Stimulated activated CD4-positive, alpha-beta T cell treated with anti-CD3 and anti-CD28 coated beads, Interleukin-2, amount 100 ng/mL, for 4 hours (primary cell): Measurements from ENCODE around the gene CDHR4.
"Not testable (repeated sequence)": the region's sequence is repeated elsewhere in the genome, so short reads cannot be mapped to it uniquely, and the experiment has no call there.

ENCODE experiments used
- DNase-seq: peaks from one replicate; pipeline ENCODE4 v3.0.0-alpha.2; 2020; ENCODE audit warnings: low read depth

CDHR4 gene

GRCh38 chr3:49780080-49780974 is 19.3 kb downstream of the CDHR4 start:
- no peak for DNase-seq

- DNase-seq, result no peak
Observed at GRCh38 chr3:49779358-49780079, 20.2 kb downstream of the CDHR4 start.

GRCh38 chr3:49776101-49776500 is 23.6 kb downstream of the CDHR4 start:
- DNase-seq, result not testable (repeated sequence)

DNA sequence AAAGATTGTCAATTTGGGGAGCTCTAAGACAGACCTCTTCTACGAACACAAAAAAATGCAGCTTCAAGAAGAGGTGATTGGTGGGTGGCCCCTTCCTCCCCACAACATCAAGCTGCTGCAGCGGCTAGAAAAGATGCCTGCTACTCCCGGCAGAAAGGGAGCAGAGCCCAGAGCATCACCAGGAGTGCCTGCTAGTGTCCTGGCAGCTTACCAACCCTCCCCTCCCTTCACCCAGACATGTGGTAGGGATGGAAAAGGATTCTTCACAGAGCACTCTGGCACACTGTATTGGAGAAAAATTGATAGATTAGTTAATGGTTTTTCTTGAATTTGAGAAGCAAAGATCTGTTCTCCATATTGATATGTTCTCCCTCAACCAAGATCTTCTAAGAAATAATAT is 24.1 kb downstream of the CDHR4 start:
- DNase-seq, result no peak

DNA sequence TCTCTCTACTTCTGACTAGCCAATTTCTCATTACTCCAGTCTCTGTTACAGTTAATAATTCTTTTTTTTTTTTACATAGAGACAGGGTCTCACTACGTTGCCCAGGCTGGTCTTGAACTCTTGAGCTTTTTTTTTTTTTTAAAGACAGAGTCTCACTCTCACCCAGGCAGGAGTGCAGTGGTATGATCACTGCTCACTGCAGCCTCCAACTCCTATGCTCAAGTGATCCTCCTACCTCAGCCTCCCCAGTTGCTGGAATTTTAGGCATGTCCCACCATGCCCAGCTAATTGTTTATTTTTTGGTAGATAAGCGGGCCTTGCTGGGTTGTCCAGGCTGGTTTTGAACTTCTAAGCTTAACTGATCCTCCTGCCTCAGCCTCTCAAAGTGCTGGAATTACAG is 27.0 kb downstream of the CDHR4 start:
- DNase-seq, result no peak

DNA sequence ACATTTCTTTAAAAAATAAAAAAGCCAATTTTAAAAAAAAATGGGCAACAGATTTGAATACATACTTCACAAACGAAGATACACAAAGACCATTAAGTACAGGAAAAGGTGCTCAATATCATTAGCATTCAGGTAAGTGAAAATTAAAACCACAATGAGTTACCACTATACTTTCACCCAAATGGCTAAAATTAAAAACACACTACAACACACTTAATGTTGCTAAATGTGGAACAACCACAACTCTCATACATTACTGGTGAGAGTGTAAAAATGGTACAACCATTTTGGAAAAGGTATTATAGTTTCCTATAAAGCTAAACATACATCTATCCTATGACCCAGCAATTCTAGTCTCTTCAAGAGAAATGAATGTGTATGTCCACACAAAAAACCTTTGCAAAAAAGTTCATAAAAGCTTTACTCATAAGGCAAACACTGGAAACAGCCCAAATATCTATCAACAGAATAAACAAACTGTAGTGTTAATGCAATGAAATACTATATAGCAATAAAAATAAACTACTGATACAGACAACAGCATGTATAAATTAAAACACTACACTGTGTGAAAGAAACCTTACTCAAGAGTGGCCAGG is 28.2 kb downstream of the CDHR4 start:
- DNase-seq, result no peak

- DNase-seq, result no peak
Observed at GRCh38 chr3:49769926-49770325, 29.7 kb downstream of the CDHR4 start.

GRCh38 chr3:49769286-49769915 is 30.3 kb downstream of the CDHR4 start:
- no peak for DNase-seq

GRCh38 chr3:49763981-49764380 is 35.7 kb downstream of the CDHR4 start:
- DNase-seq, result no peak

GRCh38 chr3:49761661-49762060 is 38.0 kb downstream of the CDHR4 start:
- no peak for DNase-seq

DNA sequence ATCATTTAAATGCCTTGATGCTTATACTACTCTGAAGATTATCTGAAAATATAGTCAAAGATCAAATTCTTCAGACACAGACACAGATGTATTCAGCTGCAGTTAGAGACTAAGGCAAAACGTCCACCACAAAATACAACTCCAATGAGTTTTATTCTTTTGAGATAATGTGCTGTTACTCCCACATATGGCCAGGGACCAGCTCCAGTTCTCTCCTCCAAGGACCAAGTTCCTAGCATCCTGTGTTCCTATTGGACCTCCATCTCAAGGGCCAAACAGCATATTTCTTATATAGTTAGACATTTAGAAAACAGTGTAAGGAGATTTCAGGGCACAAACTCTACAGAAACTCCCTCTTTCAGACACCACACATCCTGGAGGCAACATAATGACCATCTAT is 40.4 kb downstream of the CDHR4 start:
- DNase-seq, result no peak

DNA sequence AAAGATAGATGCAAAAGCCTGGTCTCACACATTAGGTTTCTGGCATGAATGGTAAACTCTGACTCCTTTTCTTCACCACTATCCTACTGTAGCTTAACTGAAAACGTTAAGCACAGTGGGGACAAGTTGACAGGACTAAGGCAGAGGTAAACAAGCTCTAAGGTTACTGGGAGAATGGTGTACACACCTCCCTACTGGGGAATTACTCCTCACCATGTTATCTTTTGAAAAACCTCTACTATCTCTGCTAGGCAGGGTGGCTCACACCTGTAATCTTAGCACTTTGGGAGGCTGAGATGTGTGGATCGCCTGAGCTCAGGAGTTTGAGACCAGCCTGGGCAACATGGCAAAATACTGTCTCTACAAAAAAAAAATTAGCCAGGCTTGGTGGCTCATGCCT is 42.5 kb downstream of the CDHR4 start:
- DNase-seq, result no peak

DNA sequence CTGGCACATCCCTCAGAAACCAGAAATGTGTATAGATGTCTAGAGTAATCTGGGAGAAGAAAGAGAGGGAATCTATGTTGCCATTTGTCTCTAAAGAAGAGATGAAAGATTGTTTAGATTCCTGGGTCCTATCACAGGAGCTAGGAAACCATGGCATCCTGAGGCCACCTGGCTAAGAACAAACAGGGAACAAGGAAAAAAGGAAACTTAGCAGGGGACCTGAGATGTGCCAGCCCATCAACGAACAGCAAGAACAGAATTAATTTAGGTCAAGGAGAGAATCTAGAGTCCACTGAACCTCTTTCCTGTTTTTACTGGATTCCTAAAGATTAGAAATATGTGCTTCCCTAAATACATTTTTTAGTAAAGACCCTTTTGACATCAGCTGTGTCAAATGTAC is 43.6 kb downstream of the CDHR4 start:
- DNase-seq, result no peak

DNA sequence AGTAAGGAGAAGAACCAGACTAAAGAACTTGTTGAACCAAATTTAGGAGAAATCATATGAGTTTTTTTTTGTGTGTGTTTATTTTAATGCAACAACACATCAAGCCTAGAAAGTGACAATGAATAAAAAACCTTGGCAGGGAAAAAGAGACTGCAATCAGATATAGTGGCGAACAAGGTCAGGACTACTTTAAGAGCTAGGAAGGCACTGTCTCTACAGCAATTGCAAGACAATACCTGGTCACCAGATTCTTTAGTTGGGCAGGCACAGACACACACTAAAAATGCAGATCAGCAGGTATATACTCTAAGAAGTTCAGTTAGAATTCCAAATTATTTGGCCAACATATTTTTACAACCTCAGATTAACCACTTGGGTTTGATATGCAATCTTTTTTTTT is 45.1 kb downstream of the CDHR4 start:
- no peak for DNase-seq

DNA sequence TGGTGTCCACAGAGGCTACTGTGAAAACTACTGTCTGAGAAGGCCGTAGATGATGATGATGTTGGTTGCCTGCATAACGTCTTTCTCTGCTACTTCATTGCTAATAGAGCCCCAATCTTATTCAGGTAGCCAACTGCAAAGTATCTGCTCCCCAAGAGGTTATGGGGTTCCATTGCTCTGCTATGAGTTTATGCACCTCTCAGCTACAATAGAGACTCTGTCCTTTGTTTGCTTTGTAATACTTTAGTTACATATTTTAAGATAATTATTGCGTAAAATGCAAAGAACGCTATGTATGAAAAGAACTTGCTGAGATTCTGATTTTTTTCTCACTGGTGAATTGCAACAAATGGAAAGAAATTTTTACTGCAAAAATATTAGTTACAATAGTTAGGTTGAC is 48.2 kb downstream of the CDHR4 start:
- no peak for DNase-seq

DNA sequence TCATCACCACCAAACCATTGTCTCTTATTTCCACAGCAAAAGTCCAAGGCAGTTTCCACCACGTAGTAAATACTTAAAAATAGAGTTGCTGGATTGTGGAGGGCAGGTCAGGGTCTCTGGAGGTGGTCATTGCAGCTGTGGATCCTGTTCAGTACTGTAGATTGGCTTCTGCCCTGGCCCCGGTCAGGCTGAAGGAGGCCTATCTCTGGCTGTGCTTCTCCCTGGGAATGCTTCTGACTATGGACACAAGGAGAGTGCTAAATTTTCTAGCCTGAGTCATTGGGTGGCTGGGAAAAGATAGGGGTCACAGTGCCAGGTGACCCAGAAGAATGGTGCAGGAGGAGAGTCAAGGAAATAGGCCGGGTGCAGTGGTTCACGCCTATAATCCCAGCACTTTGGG is 49.6 kb downstream of the CDHR4 start:
- DNase-seq, result no peak

DNA sequence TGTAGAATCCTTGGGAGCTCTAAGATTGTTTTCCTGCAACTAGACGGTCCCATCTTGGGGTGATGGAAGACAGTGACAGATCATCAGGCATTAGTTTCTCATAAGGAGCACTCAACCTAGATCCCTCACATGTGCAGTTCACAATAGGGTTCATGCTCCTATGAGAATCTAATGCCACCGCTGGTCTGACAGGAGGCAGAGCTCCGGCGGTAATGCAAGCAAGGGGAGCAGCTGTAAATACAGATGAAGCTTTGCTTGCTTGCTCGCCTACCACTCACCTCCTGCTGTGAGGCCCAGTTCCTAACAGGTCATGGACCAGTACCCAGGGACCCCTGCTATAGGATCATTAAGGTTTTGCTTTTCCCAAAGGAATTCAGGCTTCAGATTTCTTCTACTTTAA is 50.8 kb downstream of the CDHR4 start:
- not testable (repeated sequence) for DNase-seq

GRCh38 chr3:49747792-49748480 is 51.7 kb downstream of the CDHR4 start:
- no peak for DNase-seq

- no peak for DNase-seq
Observed at GRCh38 chr3:49745986-49746385, 53.7 kb downstream of the CDHR4 start.
